Astrocyte (in vitro differentiated cells and primary cell): ENCODE results near the gene PRKCE.

Experiments used
- CTCF ChIP-seq: IDR thresholded peaks from 2 replicates; pipeline ENCODE4 v1.5.1; 2011; ENCODE audit warnings: low read depth, mild to moderate bottlenecking, inconsistent platforms, low read length, moderate library complexity; ENCODE audit not compliant: insufficient read depth
- EZH2 ChIP-seq: IDR thresholded peaks from 2 replicates; pipeline ENCODE4 v1.6.1; 2012; ENCODE audit warnings: mild to moderate bottlenecking, low read length, inconsistent platforms; ENCODE audit not compliant: insufficient read depth

GRCh38 chr2:46032161-46032813 lies 380.8 kb downstream of the PRKCE start:
- TF ChIP-seq CTCF (no peak), EZH2 (no peak)
